Parietal lobe (tissue), 1 donor: Measurements from ENCODE around the gene HUNK. TPM values are rescaled to one million over a fixed set of nuclear protein-coding genes. Genes with fewer than 3 reads are reported as not detected.

Experiments used
- total RNA-seq: library from RNA; depleted of rRNA; stranded (reverse); fragments of >200 nt; gene quantifications from one replicate; pipeline ENCODE4 v1.2.3, GENCODE V29; 2014

HUNK gene
- total RNA-seq, result 13.1 TPM

DNA sequence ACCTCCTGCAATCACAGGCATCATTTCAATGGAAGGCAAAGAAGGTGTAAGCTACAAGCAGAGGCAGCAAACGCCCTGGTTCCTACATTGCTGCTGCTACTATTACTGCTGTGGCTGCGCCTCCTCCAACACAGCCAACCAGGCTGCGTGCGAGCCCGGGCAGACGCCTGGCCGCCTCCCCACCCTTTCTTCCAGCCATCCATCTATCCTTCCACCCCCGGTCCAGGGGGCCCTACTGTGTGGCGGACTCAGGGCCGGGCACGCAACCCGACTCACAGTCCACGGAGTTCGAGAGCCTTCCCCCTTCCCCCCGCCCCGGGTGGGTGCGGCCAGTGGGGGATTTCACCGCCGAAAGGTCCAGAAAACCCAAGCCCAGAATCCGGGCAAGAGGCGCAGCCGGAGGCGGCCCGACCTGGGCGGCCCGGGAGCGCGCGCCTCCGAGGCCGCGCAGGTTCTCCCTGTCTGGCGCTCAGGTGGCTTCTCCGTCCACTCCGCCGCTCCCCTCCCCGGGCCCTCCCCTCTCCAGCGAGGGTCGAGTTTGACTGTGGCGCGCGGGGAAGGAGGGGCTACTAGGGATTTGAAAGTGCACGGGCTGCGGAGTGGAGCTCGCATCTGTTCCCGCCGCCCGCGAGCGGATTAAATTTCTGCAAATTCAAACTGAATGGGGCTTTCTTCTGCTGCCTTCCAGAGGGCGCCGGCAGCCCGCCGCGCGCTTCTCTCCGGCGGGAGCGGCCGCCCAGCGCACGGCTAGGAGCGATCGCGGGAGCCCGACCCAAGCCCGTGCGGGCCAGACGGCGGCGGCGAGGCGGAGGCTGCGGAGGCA is at the start of gene HUNK:
TSS of gene HUNK (plus strand) at position 569 of the 823 bp plus-strand sequence. CDS start 655 bp downstream, outside the sequence.

Other genes starting within 250 kb of the HUNK start
- gene SOD1, start 213.3 kb upstream of the HUNK start, total RNA-seq, result 82.3 TPM
- 24.4 TPM for gene SCAF4, start 140.9 kb upstream of the HUNK start, total RNA-seq